HG02981 (cell line): ENCODE data around the gene THOP1.
A peak's percentile ranks its signal among the peaks of the same experiment; 100 is the strongest.

ENCODE experiments used
- ATAC-seq: cut with Tn5 transposase; IDR thresholded peaks from one replicate; pipeline ENCODE4 v1.9.1; 2021; ENCODE audit warnings: mild to moderate bottlenecking, moderate library complexity; ENCODE audit not compliant: unreplicated experiment

Gene THOP1

GRCh38 chr19:2785244-2785997 is at the start of gene THOP1:
TSS of gene THOP1 (plus strand) at chr19:2785503. CDS start at chr19:2785663, 160 bp downstream.
- peak; percentile 60 for ATAC-seq

GRCh38 chr19:2736550-2737190 is 48.6 kb upstream of the THOP1 start:
- ATAC-seq: no peak

GRCh38 chr19:2739602-2740313 is 45.5 kb upstream of the THOP1 start, which contains the start of gene SLC39A3:
TSS of gene SLC39A3 (minus strand) at chr19:2740017. CDS start at chr19:2737257, 2,760 bp downstream.
- ATAC-seq: peak; percentile 98

- no peak for ATAC-seq
Observed at GRCh38 chr19:2740314-2740656, 45.0 kb upstream of the THOP1 start.

GRCh38 chr19:2743099-2743498 is 42.2 kb upstream of the THOP1 start:
- ATAC-seq: no peak

GRCh38 chr19:2744113-2744512 is 41.2 kb upstream of the THOP1 start:
- no peak for ATAC-seq

GRCh38 chr19:2747349-2747748 is 38.0 kb upstream of the THOP1 start:
- no peak for ATAC-seq

- ATAC-seq: no peak
Observed at GRCh38 chr19:2750808-2751437, 34.4 kb upstream of the THOP1 start.

- no peak for ATAC-seq
Observed at GRCh38 chr19:2751438-2751830, 33.9 kb upstream of the THOP1 start.

- no peak for ATAC-seq
Observed at GRCh38 chr19:2754659-2755447, 30.4 kb upstream of the THOP1 start.

- ATAC-seq: no peak
Observed at GRCh38 chr19:2755448-2755705, 29.9 kb upstream of the THOP1 start.

GRCh38 chr19:2755811-2756210 is 29.5 kb upstream of the THOP1 start:
- ATAC-seq: no peak

- no peak for ATAC-seq
Observed at GRCh38 chr19:2756477-2756876, 28.8 kb upstream of the THOP1 start.

- ATAC-seq: no peak
Observed at GRCh38 chr19:2756921-2757881, 28.1 kb upstream of the THOP1 start.

- ATAC-seq: no peak
Observed at GRCh38 chr19:2758601-2759313, 26.5 kb upstream of the THOP1 start.

GRCh38 chr19:2759362-2759761 is 25.9 kb upstream of the THOP1 start:
- ATAC-seq: no peak

GRCh38 chr19:2759965-2760364 is 25.3 kb upstream of the THOP1 start:
- ATAC-seq: no peak

GRCh38 chr19:2761309-2761677 is 24.0 kb upstream of the THOP1 start:
- ATAC-seq: no peak
